Adrenal gland (tissue), 12 donors: ENCODE results near the gene G0S2. TPM values are rescaled to one million over a fixed set of nuclear protein-coding genes. Genes with fewer than 3 reads are reported as not detected.

Experiments used
- DNase-seq, 7 donors: peaks; one replicate each; pipeline ENCODE4 v3.0.0-alpha.2; 2019 to 2020
- H3K27ac ChIP-seq, 5 donors: fragments of 200-600 bp; sonication (generic) in 4 of 5; 1 replicate in 3 of 5; 2 replicates in 2 of 5; pipeline versions ENCODE4 v1.5.1 to v1.8.0; 2016 to 2020; ENCODE audit warnings: mild to moderate bottlenecking in 1 of 5
- H3K27me3 ChIP-seq: fragments of 200-600 bp; 2 replicates; pipeline ENCODE4 v1.8.0; 2021
- H3K36me3 ChIP-seq, 2 donors: fragments of 200-600 bp; replicated peaks in 1 of 2; 1 replicate in 1 of 2; 2 replicates in 1 of 2; pipeline versions ENCODE4 v1.5.1 to v1.8.0; 2018 to 2022
- H3K4me1 ChIP-seq, 2 donors: fragments of 200-600 bp; replicated peaks in 1 of 2; 1 replicate in 1 of 2; 2 replicates in 1 of 2; pipeline versions ENCODE4 v1.5.1 to v1.8.0; 2018 to 2021
- H3K4me3 ChIP-seq, 4 donors: fragments of 200-600 bp; sonication (generic) in 3 of 4; one replicate each; pipeline ENCODE4 v1.5.1; 2016 to 2018
- H3K9me3 ChIP-seq, 3 donors: fragments of 200-600 bp; sonication (generic) in 1 of 3; replicated peaks in 1 of 3; 1 replicate in 2 of 3; 2 replicates in 1 of 3; pipeline versions ENCODE4 v1.5.1 to v1.8.0; 2016 to 2021
- POLR2A ChIP-seq, 2 donors: fragments of 450-650 bp; IDR thresholded peaks; one replicate each; pipeline ENCODE4 v1.6.1; 2017; ENCODE audit warnings: antibody characterized with exemption in 2 of 2, mild to moderate bottlenecking in 2 of 2, moderate library complexity in 1 of 2
- WGBS, 4 donors: extraction: QIAGEN DNeasy Blood & Tissue Kit in 2 of 4; methylation state at CpG; one replicate each; pipeline versions ENCODE4 v1.1.5 to v1.1.7; 2013 to 2017; 5-methylcytosine and 5-hydroxymethylcytosine counted together
- intact Hi-C, 2 donors: fragments of 100-400 bp; cut with DNase I; formaldehyde crosslinking; loops; one replicate each; pipeline versions ENCODE4 v1.14.1 to v1.15.0; 2022 to 2023
- polyA plus RNA-seq, 3 donors: library from polyadenylated mRNA; stranded (reverse); fragments of 200-250 nt in 2 of 3; fragments of 350-450 nt in 1 of 3; fragmentation: Illumina TruSeq in 1 of 3; extraction: RNeasy Lipid Tissue Mini Kit (QIAGEN cat#74804) in 1 of 3; gene quantifications; one replicate each; pipeline ENCODE4 v1.2.3, GENCODE V29; 2013 to 2014
- total RNA-seq, 9 donors: library from RNA; depleted of rRNA in 4 of 9; stranded (reverse); fragments of >200 nt in 4 of 9; fragments of 120-200 nt in 1 of 9; fragmentation: NEBNext Ultra II Directional in 1 of 9; extraction: Animal tissue kit (Norgen Biotek cat#: 25700) in 1 of 9; gene quantifications; one replicate each; pipeline versions ENCODE4 v1.1.0 to v1.2.4, GENCODE V29; 2013 to 2023
- TF ChIP-seq, protein P1 (sequence below), 6 experiments: fragments of 450-650 bp in 4 of 6; fragments of 200-600 bp in 2 of 6; sonication (generic) in 1 of 6; IDR thresholded peaks; 1 replicate in 5 of 6; 2 replicates in 1 of 6; pipeline versions ENCODE4 v1.5.1 to v1.8.0; 2016 to 2021; ENCODE audit warnings: antibody characterized with exemption in 6 of 6, mild to moderate bottlenecking in 2 of 6, moderate library complexity in 1 of 6
- donor health status: healthy with polysubstance abuse.
- donor health status: Bipolar disorder and iron deficiency.
- donor health status: DM: yes; HTN: yes; CAD: no.
- donor health status: DM: no; HTN: no; CAD: no.
- donor health status: DM: no; HTN: no; CAD: no.
- donor health status: DM: yes; HTN: yes; CAD: no.

Gene G0S2
- total and polyA plus RNA-seq, 12 donors = 48.5 to 901 (median 237) TPM

DNA sequence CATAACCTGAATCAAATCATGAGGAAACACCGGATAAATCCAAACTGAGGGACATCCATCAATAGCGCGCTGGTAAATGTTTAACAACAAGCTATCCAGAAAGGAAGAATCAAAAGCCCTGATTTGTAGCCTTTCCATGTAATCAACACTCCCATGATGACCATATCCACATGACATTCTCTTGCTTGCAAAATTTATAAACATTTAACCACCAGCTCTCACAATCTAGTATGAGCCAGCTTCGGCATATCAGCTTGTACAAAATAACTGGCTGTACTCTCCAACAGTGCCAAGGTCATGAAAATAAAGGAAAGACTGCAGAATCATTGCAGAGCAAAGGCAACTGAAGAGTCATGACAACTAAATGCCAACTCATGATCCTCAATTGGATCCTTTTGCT lies 45.1 kb downstream of the G0S2 start:
- Histone ChIP-seq H3K4me3 (no peak overlapping the region), H3K9me3 (no peaks in the 10 kb centered on the region), H3K27me3 (no peaks in the 10 kb centered on the region), H3K36me3 (no peaks in the 10 kb centered on the region), H3K27ac (peak overlapping the region in 4 of 5 donors; percentile 0 to 57 (median 47)), H3K4me1 (peaks cover 4 to 6% of the 10 kb centered on the region in 2 donors)
- intact Hi-C loops = no loop called here
- TF ChIP-seq, protein P1, sequence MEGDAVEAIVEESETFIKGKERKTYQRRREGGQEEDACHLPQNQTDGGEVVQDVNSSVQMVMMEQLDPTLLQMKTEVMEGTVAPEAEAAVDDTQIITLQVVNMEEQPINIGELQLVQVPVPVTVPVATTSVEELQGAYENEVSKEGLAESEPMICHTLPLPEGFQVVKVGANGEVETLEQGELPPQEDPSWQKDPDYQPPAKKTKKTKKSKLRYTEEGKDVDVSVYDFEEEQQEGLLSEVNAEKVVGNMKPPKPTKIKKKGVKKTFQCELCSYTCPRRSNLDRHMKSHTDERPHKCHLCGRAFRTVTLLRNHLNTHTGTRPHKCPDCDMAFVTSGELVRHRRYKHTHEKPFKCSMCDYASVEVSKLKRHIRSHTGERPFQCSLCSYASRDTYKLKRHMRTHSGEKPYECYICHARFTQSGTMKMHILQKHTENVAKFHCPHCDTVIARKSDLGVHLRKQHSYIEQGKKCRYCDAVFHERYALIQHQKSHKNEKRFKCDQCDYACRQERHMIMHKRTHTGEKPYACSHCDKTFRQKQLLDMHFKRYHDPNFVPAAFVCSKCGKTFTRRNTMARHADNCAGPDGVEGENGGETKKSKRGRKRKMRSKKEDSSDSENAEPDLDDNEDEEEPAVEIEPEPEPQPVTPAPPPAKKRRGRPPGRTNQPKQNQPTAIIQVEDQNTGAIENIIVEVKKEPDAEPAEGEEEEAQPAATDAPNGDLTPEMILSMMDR (IDR thresholded peaks at IDR 0.05) = no peak
- peak in 1 of 2 donors; percentile 11 for TF ChIP-seq POLR2A (IDR thresholded peaks at IDR 0.05)
- 62 to 75% (median 64%) methylated on average over 4 of the region's 4 CpGs for WGBS, 4 donors
- DNase-seq = peak in 5 of 7 donors; percentile 26 to 73 (median 52)

- 78 to 92% (median 87%) methylated on average over 2 of the region's 2 CpGs for WGBS, 4 donors
- H3K27me3 ChIP-seq = no peaks in the 10 kb centered on the region
- H3K4me3 ChIP-seq = no peak overlapping the region
- no peaks in the 10 kb centered on the region for H3K36me3 ChIP-seq
- H3K9me3 ChIP-seq = no peaks in the 10 kb centered on the region
- peak overlapping the region in 4 of 5 donors; percentile 0 to 57 (median 47) for H3K27ac ChIP-seq
- no peak for DNase-seq
- peaks cover 4 to 6% of the 10 kb centered on the region in 2 donors for H3K4me1 ChIP-seq
- intact Hi-C loops = no loop called here
- no peak for TF ChIP-seq POLR2A (IDR thresholded peaks at IDR 0.05)
- TF ChIP-seq, protein P1 (IDR thresholded peaks at IDR 0.05) = no peak
These were observed 45.6 kb downstream of the G0S2 start for GRCh38 chr1:209720826-209721225.

DNA sequence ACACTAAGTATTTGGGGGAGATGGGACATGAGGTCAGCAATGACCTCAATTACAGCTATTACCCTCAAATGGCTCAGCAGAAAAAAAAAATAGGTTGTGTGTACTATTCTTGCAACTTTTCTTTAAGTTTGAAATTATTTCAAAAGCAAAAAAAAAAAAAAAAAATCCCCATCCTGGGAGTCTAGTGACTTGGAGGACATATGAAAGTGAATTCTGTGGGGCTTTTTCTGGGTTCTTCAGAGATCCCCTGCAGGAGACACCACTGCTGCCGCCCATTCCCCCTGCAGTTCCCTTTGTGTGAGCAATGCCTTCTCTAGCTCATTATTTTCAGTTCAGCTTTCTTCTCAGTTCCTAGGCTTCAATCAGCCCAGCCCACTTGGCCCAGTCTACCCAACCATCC lies 46.1 kb downstream of the G0S2 start:
- no peak for TF ChIP-seq POLR2A (IDR thresholded peaks at IDR 0.05)
- TF ChIP-seq, protein P1 (IDR thresholded peaks at IDR 0.05) = no peak
- intact Hi-C loops = no loop called here
- Histone ChIP-seq H3K9me3 (no peaks in the 10 kb centered on the region), H3K36me3 (no peaks in the 10 kb centered on the region), H3K27ac (peak overlapping the region in 1 of 5 donors; percentile 43), H3K4me1 (peaks cover 4 to 6% of the 10 kb centered on the region in 2 donors), H3K4me3 (no peak overlapping the region), H3K27me3 (no peaks in the 10 kb centered on the region)
- DNase-seq = no peak
- 89 to 92% (median 91%) methylated on average over 1 of the region's 1 CpG for WGBS, 4 donors

GRCh38 chr1:209723265-209723664 lies 48.1 kb downstream of the G0S2 start:
- Histone ChIP-seq H3K4me1 (peaks cover 4 to 6% of the 10 kb centered on the region in 2 donors), H3K9me3 (no peaks in the 10 kb centered on the region), H3K4me3 (no peak overlapping the region), H3K27ac (no peak overlapping the region), H3K27me3 (no peaks in the 10 kb centered on the region), H3K36me3 (no peaks in the 10 kb centered on the region)
- intact Hi-C loops = no loop called here
- DNase-seq = no peak
- 97 to 98% (median 98%) methylated on average over 3 of the region's 3 CpGs for WGBS, 4 donors
- TF ChIP-seq, protein P1 (IDR thresholded peaks at IDR 0.05) = no peak
- TF ChIP-seq POLR2A (IDR thresholded peaks at IDR 0.05) = no peak
